LNCaP clone FGC (cell line): ENCODE data around the gene THSD8.
A peak's percentile ranks its signal among the peaks of the same experiment; 100 is the strongest.

Experiments used
- DNase-seq: peaks from one replicate; pipeline ENCODE4 v3.0.0-alpha.2; 2011; ENCODE audit warnings: low read depth
- H3K4me3 ChIP-seq: 2 replicates; pipeline ENCODE4 v1.5.1; 2011; ENCODE audit warnings: mild to moderate bottlenecking, low read depth, low read length, control low read depth
- CTCF ChIP-seq: IDR thresholded peaks from 2 replicates; pipeline ENCODE4 v1.5.1; 2012; ENCODE audit warnings: mild to moderate bottlenecking; ENCODE audit not compliant: control insufficient read depth, insufficient read depth; ENCODE audit errors: extremely low read depth

The THSD8 gene

GRCh38 chr19:12779162-12779993, 22.5 kb upstream of the THSD8 start:
- no peak for DNase-seq
- H3K4me3 ChIP-seq: no peak overlapping the region
- TF ChIP-seq CTCF: no peak

- peak overlapping the region; percentile 55 for H3K4me3 ChIP-seq
- DNase-seq: no peak
- no peak for TF ChIP-seq CTCF
These were observed 19.8 kb upstream of the THSD8 start for GRCh38 chr19:12782174-12782423.

DNA sequence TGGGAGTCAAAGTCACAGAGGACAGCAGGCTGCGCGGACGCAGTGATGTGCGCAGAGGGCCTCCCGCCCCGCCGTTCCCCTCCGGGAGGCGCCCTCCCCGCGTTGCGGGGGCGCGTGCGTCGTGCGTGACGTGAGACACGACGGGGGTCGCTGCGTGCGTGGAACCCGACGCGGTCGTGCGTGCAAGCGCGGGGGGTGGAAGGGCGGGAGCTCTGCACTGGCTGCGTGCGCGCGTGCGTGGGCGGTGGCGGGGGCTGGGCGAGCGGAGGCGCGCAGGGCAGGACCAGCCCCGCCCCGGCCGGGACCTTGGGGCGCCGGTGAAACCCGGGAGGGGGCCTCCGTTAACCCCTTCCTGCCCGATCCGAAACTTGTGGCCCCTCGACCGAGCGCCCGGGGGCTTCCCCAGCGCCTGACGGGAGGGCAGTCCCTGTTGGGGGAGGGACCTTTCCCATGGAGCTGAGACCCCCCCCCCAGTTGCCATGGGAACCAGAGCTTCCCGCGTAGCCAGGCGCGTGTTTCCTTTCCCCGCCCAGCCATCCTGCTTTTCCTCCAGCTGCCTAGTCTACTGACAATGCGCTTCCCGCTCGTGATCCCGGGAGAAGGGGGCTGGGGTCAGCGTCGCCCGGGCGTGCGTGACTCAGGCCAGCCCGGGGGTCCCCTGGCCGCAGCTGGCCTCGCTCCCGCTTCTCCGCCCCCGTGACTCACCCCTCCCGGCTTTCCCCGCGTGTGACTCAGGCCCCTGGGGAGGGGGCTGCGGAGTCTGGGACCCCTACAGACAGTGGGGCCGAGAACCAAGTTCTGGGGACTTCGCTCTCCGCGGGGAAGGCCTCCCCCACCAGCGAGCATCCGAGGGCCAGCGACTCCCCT, 19.2 kb upstream of the THSD8 start:
- peak overlapping the region; percentile 55 for H3K4me3 ChIP-seq
- TF ChIP-seq CTCF: no peak
- no peak for DNase-seq

- no peak for DNase-seq
- no peak for TF ChIP-seq CTCF
- H3K4me3 ChIP-seq: peak overlapping the region; percentile 55
These were observed 18.5 kb upstream of the THSD8 start for GRCh38 chr19:12783291-12783848.

GRCh38 chr19:12783849-12784393, 17.9 kb upstream of the THSD8 start:
- no peak overlapping the region for H3K4me3 ChIP-seq
- no peak for TF ChIP-seq CTCF
- no peak for DNase-seq

- no peak overlapping the region for H3K4me3 ChIP-seq
- no peak for DNase-seq
- TF ChIP-seq CTCF: no peak
These were observed 17.4 kb upstream of the THSD8 start for GRCh38 chr19:12784394-12784870.
